HG03442 (cell line): ENCODE data around the gene SORD.
"Not testable (repeated sequence)": the region's sequence is repeated elsewhere in the genome, so short reads cannot be mapped to it uniquely, and the experiment has no call there.

Experiments
- ATAC-seq: cut with Tn5 transposase; IDR thresholded peaks from one replicate; pipeline ENCODE4 v1.9.1; 2021; ENCODE audit warnings: mild to moderate bottlenecking, moderate library complexity; ENCODE audit not compliant: unreplicated experiment

SORD gene

GRCh38 chr15:45093622-45094357, 70.8 kb downstream of the SORD start:
- ATAC-seq, result no peak

GRCh38 chr15:45094358-45094730, 71.3 kb downstream of the SORD start:
- ATAC-seq, result no peak

- no peak for ATAC-seq
Measured at GRCh38 chr15:45095661-45096060, 72.7 kb downstream of the SORD start.

GRCh38 chr15:45097466-45097865, 74.5 kb downstream of the SORD start:
- ATAC-seq, result no peak

GRCh38 chr15:45099549-45100165, 76.7 kb downstream of the SORD start:
- ATAC-seq, result no peak

- no peak for ATAC-seq
Measured at GRCh38 chr15:45100884-45101625, 78.1 kb downstream of the SORD start.

- no peak for ATAC-seq
Measured at GRCh38 chr15:45101749-45102148, 78.8 kb downstream of the SORD start.

GRCh38 chr15:45102226-45102625, 79.2 kb downstream of the SORD start:
- ATAC-seq, result no peak

GRCh38 chr15:45104170-45104569, 81.2 kb downstream of the SORD start:
- ATAC-seq, result not testable (repeated sequence)

GRCh38 chr15:45105586-45105985, 82.6 kb downstream of the SORD start:
- ATAC-seq, result no peak

GRCh38 chr15:45106002-45106790, 83.2 kb downstream of the SORD start:
- no peak for ATAC-seq

GRCh38 chr15:45107941-45108630, 85.1 kb downstream of the SORD start:
- ATAC-seq, result no peak

- ATAC-seq, result no peak
Measured at GRCh38 chr15:45110256-45110820, 87.3 kb downstream of the SORD start.

- no peak for ATAC-seq
Measured at GRCh38 chr15:45111390-45112142, 88.6 kb downstream of the SORD start.

- no peak for ATAC-seq
Measured at GRCh38 chr15:45112143-45112590, 89.2 kb downstream of the SORD start.

GRCh38 chr15:45112591-45113379, 89.8 kb downstream of the SORD start:
- ATAC-seq, result no peak

GRCh38 chr15:45113380-45113990, 90.5 kb downstream of the SORD start:
- no peak for ATAC-seq

GRCh38 chr15:45114076-45114750, 91.2 kb downstream of the SORD start, which contains the start of the genes DUOX2 and DUOXA2:
Gene DUOX2 (minus strand): TSS chr15:45114172. CDS start chr15:45113411, 761 bp downstream.
Gene DUOXA2 (plus strand): TSS chr15:45114326. CDS start chr15:45114606, 280 bp downstream.
- no peak for ATAC-seq
